HG03439 (cell line): ENCODE results near the gene IKZF2.

Source experiments
- ATAC-seq: cut with Tn5 transposase; IDR thresholded peaks from one replicate; pipeline ENCODE4 v1.9.1; 2021; ENCODE audit warnings: mild to moderate bottlenecking, moderate library complexity; ENCODE audit not compliant: unreplicated experiment

The IKZF2 gene

DNA sequence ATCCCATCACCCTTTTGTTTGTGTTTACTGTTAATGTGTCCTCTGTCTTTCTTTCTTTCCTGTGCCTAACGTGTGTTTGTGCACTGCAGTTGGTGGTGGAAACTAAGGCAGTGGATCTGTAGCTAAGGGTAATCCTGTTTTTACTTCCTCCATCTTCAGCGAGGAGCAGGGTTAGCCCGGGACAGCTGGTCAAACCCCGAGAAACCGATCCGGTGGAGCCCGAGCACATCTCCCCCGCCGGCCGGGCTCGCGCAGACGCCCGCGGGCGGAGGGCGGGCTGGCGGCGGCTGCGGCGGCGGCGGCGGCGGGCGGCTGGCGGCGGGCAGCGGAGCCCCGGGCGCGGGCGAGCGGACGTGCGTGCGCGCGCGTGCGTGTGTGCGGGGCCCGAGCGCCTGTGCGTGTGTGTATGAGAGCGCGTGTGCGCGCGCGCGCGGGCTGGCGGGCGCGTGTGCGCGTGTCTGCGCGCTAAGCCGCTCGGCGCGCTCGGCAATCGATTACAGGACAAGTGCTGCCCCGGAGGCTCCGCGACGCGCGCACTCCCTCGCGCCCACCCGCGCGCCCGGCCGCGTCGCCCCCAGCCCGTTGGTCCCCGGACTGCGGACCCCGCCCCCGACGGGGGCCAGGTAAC, at the start of gene IKZF2:
Gene IKZF2 (minus strand): TSS at position 176 of the 628 bp plus-strand sequence. CDS start 2,983 bp downstream, outside the sequence.
- ATAC-seq, result peak; percentile 71

DNA sequence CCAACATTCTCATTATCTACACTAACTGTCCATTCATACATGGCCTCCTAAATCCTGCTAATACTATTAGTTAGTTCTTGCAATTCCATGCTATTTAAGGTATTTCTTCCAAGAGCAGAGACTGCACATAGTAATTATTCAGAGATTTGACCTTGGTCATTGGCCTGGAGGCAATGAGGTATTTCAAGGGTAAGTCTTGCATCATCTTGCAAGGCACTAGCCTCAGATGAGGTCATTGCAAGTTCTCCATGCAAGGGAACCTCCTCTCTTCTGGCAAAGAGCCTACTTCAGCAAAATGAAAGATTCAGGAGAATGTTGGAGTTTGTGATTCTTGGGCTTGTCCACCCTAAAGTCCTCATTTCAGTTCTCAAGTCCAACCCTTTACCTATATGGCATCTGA, 48.5 kb upstream of the IKZF2 start:
- no peak for ATAC-seq

DNA sequence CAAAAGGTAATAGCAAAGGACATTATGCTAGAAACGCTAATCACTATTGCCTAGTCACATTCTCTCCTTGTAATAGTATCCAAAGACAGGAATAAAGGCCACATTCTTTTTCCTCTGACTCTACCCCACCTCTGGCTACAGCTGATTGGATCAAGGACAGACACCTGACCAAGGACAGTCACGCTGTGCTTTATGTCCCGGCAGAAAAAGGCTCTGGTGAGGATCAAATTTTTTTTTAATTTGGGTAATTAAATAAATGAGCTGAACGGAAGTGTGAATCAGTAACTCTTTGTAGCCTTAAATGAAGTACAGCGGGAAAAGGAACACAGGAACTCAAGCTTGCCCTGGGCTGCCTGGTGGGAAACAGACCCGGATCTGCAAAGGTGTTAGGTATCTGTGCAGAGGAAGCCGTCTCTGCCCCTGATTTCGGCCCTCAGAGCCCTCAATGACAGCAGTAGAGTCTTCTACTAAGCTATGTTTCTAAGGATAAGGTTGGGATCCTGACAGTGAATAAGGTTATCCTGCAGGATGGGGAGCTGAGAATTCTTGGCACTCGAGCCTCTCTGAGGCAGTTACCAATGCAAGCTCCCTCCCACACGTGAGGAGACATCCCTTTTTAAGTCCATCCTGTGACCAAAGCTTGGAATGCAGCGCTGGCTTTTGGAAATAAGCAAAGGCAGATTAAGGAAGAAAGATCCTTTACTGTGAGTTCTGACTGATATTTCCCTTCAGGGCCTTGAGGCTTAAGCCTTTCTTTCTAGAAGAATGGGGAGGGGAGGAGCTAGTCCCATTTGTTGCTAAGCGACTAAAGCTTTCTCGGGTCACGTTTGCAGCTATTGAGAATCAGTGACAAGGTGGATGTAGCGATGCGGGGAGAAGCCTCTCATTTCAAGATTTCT, 37.8 kb upstream of the IKZF2 start:
- ATAC-seq, result no peak

DNA sequence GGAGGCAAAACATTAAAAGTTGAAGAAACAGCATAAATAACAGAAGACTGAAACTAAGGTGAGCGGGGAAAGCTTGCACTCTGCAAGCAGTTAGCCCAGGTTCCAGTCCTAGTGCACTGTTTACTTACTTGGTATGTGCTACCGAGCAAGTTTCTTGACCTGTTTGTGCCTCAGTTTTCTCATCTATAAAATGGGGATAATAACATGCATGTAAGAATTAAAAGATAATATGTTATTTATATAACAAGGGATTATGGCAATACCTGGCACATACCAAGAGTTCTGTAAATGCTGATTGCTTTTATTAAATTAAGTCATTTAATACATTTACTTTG, 37.1 kb upstream of the IKZF2 start:
- no peak for ATAC-seq

DNA sequence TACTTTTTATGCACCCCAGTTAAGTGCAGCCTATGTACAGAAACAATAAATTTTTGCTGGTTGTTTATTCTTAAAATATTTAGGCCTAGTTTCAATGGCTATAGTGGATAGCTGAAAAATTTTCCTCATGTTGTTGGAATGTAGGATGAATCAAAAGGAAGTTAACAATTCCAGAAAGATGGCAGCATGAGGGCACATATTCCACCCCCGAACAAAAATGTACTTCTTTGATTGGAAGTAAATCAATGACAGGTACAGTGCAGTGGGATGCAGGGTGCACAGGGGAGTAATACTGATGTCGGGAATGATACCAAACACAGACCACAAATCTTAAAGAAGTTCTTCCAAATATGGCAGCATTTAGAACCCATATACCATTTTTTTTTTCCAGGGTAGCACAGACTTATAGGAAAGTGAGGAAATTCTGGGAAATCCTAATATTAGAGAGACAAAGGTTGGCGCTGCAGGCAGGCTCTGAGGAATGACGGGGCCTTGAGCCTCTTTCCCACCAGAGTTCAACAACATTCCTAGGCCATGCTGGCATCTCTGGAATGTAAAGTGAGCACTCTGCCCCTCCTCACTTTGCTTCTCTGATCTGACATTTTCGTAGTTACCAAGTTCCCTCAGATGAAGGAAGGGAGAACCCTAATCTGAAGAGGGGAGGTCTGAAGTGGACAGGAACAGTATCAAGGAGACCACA, 36.6 kb upstream of the IKZF2 start:
- ATAC-seq, result no peak

DNA sequence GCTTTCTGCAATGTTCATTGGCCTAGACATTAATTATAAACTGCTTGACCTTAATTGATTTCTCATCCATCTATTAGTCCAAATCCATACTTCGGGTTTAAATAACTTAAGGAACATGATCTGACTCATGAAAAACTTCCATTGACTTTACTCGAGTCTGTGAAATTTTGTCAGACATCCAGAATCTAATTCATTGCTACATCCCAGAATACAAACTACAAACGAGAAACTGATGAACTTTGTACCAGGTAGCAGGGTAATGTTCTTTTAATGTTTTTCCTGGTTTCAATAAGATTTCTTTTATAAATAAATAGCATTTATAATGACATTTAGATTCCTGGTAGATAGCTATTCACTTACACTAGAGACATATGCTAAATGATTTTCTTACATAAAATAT, 36.0 kb upstream of the IKZF2 start:
- no peak for ATAC-seq

DNA sequence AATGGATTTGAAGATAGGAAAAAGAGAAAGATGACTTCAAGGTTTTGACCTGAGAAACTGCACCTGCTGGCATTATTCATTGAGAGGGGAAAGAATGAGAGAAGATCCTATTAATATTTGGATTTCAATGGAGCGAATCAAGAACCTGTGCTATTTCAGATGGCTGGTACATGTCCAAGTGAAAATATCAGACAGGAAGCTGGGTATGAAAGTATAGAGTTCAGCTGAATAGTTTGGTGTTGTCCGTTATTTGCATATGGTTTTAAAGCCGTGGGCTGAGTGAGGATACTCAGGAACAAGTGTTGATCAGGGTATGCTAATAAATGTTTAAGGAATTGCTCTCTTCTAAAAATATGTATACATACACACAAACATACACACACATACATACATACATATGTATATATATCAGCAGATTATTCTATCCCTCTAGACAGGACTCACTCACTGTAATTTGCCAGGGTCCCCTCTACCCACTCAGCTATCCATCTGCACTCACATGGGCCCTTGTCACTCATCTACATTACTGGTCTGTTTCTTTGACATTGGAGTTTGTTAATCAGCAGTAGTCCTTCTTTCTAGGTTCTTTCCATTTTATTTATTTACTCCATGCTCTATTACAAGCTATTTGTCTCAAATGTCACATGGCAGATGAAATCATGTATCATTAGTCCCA, 33.9 kb upstream of the IKZF2 start:
- peak; percentile 86 for ATAC-seq

DNA sequence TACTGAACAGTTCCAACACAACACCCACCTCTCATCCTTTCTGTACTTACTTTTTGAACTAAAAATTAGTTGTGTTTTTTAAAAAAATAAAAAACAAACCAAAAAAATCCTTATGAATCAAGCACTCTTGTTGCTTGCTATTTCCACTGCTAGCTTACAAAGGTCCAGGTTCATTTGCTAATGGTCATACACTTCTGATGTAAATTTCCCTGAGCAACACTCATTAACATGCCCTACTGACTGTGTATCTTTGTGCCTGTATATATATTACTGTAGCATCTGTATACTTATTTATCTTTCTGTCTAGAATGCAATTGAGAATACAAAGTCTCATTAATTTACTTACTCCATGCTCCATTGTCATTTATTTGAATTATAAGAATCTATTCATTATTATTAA, 30.3 kb upstream of the IKZF2 start:
- no peak for ATAC-seq

DNA sequence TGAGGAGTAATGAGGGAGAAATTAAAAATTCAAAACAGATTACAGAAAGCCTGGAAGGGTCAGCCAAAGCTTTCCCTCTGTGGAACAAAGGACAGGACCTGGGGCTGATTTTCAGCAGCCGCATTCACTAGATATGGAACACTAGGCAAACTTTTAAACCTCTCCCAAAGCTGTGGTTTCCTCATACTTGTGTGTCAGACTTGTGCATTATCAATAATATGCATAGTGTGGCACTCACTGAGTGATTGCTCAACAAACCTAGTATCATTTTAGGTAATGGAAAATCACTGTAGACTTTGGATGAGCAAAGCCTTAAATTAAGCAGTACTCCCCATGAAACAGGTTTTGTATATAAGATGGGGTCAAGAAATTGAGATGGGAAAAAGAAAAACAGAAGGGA, 26.3 kb upstream of the IKZF2 start:
- no peak for ATAC-seq

DNA sequence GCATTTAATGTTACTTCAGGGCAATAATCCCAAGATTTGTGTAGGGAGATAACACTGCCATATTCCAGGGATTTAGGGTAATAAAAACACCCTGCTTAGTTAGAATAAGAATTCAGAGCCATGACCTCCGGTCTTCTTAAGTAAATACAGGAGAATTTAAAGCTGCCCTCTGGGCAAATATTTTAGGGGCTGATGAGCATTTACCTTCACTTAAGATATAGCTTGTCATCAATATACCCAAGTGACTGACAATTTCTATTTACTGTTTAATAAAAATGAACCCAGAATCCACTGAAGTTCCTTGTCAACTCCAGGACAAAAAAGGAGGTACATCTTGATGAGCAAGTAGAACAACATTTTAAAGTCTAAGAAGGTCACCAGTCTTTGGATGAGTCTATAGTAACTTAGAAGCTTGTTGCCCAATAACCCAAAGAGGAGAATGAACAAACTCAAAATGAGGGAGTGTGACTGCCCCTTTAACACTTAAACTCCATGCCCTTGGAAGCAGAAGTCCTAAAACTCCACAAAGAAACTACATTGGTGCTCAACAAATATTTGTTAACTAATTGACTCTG, 24.3 kb upstream of the IKZF2 start:
- no peak for ATAC-seq

DNA sequence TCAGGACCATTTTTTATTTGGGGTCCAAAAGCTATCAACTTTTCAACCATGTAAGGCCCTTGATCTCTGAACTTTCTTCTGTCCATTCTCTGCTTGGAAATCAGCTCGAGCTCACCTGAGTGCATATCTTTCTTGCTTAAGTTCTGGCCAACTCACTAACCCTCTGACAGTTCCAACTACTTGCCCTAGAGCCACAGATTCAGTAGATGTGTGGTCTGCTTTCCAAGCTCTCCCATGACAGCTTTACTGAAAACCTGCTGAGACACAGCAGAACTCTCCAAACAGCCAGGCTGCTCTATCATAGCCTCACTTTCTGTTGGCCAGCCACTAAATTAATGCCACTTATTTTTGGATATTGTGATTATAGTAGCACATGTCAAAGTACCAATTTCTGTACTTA, 21.2 kb upstream of the IKZF2 start:
- ATAC-seq, result no peak

DNA sequence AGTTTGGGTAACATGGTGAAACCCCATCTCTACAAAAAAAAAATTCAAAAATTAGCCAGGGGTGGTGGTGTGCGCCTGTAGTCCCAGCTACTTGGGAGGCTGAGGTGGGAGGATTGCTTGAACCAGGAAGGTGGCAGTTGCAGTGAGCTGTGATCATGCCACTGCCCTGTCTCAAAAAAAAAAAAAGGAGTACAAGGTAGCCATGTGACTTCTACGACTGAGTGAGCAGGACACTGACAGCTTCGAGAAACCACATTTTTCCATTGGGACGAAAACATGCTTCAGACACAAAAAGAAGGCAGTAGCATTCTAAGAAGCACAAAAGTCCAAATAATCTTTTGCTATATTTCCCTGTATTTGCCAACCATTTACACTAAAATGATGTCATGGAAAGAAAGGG, 19.7 kb upstream of the IKZF2 start:
- no peak for ATAC-seq

DNA sequence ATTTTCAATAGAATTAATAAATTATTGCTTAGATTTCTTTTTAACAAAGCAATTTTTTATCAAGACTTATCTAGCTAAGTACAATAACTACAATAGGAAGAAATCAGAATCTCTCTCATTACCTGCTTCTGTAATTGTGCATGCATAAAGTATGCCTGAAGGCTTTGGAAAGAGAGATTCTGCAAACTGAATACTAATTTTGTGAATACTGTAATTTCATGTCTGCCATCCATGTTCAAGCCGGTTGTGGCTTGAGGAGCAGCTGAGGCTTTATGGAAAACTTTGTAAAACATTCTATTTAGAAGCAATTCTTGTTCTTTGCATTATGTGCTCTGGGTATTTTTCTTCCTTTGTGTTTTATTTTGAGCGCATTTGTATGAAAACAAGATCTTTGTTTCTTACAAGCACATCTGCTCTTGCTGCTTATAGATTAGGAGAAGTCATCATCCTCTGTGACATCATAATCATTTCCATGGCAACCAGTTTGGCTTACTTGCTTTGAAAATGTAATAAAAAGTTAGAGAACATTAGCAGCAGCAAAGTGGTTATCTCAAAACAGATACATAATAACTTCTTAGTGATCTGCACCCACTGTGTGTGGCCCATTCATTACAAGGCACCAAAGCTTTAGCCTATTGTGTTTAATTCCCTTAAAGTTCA, 16.0 kb upstream of the IKZF2 start:
- ATAC-seq, result no peak

DNA sequence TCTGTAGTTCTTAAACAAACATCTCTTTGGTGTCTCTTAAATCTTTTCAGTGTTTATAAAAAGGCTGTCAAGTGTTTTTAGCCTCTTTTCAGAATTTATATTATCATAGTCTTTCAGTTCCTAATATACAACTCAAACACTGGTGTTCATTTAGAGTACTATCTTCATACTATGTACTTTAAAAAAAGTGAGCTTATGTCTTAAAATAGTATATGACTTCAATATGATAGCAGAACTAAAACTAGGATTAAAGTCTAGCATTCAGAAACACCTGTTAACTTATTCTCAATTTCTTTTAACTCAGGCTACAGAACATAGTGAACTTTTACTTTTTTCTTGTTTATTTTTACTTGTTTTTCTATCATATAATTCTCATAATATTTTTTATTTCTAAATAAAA, 14.7 kb upstream of the IKZF2 start:
- ATAC-seq, result peak; percentile 98

DNA sequence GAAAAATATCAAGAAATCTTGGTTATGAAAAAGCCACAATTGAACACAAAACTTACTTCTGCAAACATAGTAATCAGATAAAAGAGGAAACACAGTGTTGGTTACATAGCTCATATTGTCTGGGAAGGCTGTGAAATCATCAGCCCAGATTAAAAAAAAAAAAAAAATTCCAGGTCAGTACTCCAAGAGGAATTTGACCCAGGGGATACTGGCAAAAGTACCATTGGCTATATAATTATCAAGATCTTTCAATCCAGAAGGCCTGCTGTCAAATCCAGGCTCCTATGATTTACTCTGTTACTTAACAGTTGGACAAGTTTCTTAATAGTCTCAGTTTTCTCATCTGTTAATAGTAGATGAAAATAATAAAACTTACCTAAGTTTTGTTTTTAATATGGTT, 12.9 kb upstream of the IKZF2 start:
- no peak for ATAC-seq

DNA sequence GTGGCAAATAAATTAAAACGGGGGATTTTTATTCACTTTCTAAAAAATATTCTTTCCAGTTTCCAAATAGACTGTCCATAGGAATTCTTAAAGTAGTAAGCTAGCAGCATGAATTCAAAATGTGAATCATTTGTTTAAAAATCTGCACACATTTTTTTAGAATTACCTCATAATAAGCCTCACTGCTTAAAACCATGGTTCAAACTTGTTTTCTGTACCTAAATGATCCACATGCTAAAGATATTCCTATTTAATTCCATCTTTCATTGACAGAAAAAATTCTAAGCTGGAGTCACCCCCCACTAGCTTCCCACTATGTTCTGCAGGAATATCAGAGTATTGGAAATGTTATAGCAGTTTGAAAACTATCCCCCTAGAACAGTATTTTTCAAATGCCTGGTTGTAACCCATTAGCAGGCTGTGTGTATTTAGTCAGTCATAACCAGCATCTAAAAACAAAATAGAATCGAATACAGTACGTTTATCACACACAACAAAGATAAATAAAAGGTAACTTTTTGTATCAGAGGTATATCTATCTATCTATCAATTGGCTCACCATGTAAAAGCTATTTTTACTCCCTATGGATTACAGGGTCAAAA, 11.2 kb upstream of the IKZF2 start:
- ATAC-seq, result no peak

DNA sequence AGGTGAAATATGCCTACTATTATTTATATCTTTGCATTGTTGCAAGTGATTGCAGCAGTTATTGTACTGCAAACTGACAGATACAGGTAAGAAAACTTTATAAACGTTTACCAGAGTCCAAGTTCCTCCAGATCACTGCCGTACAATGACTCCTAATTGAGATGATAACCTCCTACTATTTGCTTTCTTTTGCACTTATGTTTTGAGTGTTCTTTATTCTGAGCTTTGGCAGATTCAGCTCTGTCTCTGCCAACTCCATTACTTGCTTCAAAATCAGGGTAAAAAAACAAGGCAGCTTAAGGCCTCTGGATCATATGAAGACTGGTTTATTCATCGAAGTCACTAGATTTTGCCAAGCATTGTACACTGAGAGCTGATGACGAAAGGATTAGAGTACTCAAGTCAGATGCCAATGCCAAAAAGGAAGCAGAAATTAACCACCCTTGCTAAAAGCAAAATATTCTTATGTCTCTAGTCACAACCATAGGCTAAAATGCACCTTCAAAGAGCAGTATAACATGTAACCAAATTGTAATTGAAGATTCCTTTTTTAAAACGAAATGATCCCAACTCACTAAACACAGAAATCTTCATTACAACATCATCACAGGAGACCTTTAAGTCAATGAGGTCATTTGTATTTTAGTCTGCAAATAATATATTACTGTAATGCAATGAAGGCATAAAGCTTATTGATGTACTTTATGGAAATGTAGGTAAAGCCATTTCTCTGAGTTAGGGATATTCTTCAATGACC, 10.5 kb upstream of the IKZF2 start:
- no peak for ATAC-seq

DNA sequence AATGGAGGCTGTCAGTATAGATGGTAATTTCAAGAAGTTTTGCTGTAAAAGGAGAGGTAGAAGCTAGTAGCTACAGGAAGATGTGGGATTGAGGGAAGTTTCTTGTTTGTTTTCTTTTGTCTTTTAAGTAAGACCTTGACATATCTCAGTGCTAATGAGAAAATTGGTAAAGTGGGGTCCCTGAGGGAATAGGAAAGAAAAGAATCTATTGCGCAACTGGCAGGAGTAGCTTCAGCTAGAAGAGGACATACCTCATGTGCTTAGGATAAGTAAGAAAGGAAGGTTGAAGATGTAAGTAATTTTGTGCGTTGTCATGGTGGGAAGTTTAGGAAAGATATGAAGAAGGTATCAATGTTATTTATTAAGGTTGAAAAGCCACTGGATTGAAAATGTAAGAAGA, 8.4 kb upstream of the IKZF2 start:
- ATAC-seq, result no peak

DNA sequence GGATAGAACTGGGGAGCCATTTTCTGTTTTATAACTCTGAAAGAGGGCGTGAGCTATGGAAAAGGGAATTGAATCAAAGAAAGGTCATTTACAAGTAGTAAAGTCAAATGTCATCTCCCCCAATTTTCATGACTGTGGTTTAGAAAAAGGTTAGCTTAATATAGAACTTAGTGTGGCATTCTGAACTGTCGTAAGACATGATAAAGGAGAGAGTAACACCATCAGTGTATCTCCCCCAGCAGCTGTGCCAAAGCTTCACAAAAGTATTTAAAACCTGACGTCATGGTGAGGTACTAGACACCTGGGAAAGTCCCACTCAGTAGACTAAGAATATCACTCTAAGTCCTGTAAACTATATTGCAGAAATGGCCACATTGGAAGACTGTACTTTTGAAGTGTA, 5.8 kb upstream of the IKZF2 start:
- ATAC-seq, result peak; percentile 80
